Activated CD4-positive, alpha-beta T cell treated with anti-CD3 and anti-CD28 coated beads, Interleukin-2, Interleukin-4, amounts not matched to agents 100 ng/mL and 50 ng/mL, durations not matched to agents 16 hours and 8 hours (primary cell): ENCODE measurements around the gene PRPF19.

Source experiments
- DNase-seq: peaks from one replicate; pipeline ENCODE4 v3.0.0-alpha.2; 2020; ENCODE audit warnings: low spot score

PRPF19 gene

DNA sequence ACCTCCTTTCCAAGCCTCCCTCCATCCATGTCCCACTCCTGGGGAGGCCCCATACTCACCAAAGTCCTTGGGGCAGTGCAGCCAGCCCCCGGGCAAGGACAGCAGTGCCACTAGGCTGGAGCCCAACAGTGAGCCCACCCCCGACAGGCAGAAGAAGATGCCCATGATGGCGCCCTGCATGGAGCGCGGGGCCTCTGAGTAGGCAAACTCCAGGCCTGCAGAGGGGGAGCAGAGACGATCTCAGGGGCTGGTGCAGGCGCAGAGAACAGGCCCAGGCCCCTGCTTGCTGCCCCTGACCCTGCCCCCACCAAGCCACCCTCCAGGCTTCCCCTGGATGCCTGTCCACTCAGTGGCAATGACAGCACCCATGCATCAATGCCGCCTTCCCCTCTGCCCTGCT is 31.4 kb upstream of the PRPF19 start:
- no peak for DNase-seq

GRCh38 chr11:60937144-60937527 is 30.8 kb upstream of the PRPF19 start:
- DNase-seq = no peak

- no peak for DNase-seq
Measured at GRCh38 chr11:60936467-60937143, 30.2 kb upstream of the PRPF19 start.

DNA sequence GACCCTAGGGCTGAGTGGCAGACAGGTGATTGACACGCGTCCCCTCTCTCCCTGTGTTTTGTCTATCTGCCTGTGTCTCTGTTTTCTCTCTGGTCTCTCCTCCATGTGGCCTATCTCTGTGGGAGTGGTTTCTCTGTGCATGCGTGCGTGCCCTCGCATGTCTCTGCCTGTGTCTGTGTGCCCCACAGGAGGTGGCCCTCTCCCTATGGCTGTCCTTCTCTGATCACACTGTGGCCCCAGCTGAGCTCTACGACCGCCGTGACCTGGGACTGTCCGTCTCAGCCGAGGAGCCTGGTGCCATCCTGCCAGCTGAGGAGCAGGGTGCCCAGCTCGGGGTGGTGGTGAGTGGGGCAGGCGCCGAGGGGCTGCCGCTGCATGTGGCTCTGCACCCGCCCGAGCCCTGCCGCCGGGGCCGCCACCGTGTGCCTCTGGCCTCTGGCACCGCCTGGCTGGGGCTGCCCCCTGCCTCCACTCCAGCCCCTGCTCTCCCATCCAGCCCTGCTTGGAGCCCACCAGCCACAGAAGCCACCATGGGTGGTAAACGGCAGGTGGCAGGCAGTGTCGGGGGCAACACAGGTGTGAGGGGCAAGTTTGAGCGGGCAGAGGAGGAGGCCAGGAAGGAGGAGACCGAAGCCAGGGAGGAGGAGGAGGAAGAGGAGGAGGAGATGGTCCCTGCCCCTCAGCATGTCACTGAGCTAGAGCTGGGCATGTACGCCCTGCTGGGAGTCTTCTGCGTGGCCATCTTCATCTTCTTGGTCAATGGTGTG is 29.5 kb upstream of the PRPF19 start:
- no peak for DNase-seq

- no peak for DNase-seq
Measured at GRCh38 chr11:60934790-60935605, 28.6 kb upstream of the PRPF19 start.

GRCh38 chr11:60934124-60934789 is 27.9 kb upstream of the PRPF19 start:
- DNase-seq = no peak

DNA sequence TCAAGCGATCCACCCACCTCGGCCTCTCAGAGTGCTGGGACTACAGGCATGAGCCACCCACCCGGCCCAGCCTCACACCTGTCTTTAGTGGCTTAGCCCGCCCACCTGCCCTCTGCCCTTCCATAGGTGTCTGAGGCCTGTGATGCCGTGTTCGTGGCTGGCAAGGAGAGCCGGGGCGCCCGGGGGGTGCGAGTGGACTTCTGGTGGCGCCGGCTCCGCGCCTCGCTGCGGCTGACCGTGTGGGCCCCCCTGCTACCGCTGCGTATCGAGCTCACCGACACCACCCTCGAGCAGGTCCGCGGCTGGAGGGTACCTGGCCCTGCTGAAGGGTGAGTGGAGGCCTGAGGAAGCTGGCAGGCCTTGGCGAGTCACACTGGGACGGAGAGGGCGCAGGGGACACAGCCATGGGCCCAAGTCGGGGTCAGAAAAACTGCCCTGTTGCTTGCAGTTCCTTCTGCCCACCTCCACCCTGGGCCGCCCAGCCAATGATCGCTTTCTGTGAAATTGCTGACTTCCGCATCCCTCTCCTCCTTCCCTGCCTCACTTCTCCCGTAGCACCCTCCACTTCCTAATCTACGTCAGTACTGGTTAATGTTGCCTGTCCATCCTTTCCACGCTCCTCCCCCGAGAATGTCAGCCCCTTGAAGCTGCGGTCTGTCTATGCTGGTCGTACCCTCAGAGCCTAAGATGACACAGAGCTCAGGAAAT is 27.2 kb upstream of the PRPF19 start:
- DNase-seq = no peak

DNA sequence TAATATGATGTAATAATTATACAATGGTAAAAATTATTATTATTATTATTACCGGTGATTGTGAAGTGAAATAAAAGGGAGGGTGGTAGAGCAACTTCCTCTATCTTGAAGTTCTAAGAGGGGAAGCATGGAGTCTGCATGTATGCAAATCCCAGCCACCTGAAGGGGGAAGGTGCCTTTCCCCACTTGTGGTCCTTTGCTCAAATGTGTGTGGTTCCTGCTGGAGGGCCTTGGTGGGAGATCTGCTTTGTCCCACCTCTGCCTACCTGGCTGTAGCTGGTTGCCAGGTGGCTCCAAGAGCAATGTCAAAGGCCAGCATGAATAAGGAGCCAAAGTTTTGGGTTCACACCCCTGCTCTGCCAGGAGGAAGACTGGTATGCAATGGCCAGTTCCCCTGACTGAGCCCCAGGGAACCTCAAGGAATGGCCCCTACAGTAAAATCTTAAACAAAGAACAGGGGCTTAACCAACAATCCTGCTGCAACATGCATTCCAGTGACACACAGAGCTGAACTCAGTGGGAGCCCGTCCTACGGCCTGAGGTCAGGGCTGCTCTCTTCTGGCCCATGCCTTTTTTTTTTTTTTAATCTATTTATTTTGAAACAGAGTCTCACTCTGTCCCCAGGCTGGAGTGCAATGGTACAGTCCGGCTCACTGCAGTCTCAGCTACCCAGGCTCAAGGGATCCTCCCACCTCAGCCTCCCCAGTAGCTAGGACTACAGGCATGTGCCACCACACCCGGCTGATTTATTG is 26.4 kb upstream of the PRPF19 start:
- DNase-seq = no peak

DNA sequence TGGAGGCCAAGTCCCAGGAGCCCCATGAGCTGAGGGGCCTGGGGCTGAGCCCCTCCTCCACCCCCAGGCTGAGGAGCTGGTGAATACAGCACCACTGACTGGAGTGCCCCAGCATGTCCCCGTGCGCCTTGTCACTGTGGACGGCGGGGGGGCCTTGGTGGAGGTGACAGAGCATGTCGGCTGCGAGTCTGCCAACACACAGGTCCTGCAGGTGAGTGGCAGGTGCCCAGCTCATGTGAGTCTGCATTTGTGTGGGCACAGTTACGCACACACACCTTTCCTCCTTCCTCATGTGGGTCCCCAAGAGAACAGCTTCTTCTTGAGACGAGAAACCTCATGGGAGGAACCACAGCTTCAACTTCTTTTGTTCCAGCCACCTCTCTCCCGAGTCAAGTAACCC is 25.5 kb upstream of the PRPF19 start:
- no peak for DNase-seq

DNA sequence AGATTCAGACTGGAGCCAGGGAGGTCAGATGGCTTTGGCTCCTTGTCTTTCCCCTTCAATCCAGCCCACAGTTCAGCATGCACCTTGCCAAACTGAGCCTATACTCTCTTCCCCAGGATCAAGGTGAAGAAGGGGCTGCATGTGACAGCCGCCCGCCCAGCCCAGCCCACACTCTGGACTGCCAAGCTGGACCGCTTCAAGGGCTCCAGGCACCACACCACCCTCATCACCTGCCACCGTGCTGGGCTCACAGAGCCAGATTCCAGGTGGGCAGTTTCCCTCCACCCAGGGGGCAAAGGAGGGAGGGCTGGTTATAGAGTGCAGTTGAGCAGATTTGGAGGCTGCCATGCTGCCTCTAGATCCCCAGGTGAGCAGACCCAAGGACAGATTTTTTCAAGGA is 24.0 kb upstream of the PRPF19 start:
- DNase-seq = no peak

DNA sequence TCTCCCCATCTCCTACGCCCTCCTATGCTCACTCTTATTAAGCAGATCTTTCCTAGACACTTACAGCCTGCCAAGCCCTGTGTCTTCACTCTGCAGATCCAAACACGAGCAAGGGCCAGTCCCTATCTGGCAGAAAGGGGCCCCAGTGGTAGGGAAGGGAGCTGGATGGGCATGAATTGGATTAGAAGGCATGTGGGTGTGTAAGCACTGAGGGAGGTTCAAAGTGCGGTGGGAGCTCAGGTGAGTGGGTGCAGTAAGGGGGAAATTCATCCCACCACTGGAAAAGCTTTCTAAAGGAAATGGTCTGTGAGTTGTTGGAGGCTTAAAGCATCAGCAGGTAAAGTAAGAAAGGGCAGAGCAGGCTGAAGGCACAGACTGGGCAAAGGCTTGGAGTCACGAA is 23.4 kb upstream of the PRPF19 start:
- DNase-seq = no peak

- DNase-seq = no peak
Measured at GRCh38 chr11:60928563-60929001, 22.2 kb upstream of the PRPF19 start.

- DNase-seq = no peak
Measured at GRCh38 chr11:60927600-60927999, 21.2 kb upstream of the PRPF19 start.

GRCh38 chr11:60927061-60927592 is 20.7 kb upstream of the PRPF19 start:
- DNase-seq = no peak

GRCh38 chr11:60926500-60926899 is 20.1 kb upstream of the PRPF19 start:
- no peak for DNase-seq

- no peak for DNase-seq
Measured at GRCh38 chr11:60925868-60926267, 19.5 kb upstream of the PRPF19 start.

GRCh38 chr11:60924906-60925853 is 18.8 kb upstream of the PRPF19 start:
- no peak for DNase-seq

DNA sequence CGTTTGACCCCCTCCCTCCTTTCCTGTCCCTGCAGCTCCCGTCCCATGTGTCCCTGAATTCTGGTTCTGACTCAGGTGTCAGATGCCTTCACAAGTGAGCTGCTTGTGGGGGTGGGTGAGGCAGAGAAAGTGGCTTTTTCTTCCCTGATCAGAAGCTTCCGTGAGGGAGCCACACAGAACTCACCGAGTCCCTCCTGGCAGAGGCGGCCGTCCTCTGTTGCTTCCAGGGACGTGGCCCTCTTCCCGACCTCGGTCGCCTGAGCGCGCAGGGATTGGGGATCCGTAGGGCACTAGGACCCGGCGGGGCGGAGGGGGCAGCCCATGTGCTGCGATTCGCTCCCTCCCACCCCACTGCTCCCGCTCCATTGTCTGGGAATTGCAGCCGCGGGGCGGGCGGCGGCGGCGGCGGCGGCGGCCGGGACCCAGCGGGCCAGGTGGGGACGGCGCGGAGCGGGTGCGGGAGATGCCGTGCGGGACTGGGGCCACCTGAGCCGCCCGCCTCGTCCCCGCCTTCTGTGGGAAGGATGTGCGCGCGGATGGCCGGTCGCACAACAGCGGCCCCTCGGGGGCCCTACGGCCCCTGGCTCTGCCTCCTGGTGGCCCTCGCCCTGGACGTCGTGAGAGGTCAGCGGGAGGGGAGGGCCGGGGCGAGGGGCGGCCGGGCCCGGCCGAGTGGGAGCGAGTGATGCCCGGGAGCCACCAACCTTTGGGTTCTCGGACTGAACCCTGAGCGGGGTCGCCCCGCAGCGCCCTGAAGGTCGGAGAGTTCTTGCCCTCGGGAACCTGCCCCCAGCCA is 17.9 kb upstream of the PRPF19 start, which contains the start of gene TMEM132A:
Gene TMEM132A, plus strand, starts transcription at position 351 of the 796 bp plus-strand sequence. Its CDS starts 174 bp downstream, at position 525.
- DNase-seq = peak; percentile 35

DNA sequence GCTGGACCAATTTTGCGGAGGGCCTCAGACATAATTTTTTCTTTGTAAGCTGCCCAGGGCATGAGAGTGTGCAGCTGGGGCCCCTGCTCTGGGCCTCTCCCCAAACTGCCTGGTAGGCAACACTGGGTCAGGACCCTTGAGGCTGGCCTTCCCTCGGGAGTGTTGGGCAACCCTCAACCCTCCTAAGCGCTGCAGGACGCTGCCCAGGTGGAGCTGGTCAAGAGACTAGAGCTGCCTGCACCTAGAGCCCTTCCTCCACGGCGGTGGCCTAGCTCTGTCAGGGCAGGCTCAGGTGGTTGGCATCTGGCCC is 17.4 kb upstream of the PRPF19 start:
- DNase-seq = no peak
